ENCODE data around the gene XCL1.
"Not testable (repeated sequence)": the region's sequence is repeated elsewhere in the genome, so short reads cannot be mapped to it uniquely, and the experiment has no call there.

Gene XCL1

GRCh38 chr1:168576245-168576688 lies at the start of gene XCL1:
XCL1 (plus strand) TSS chr1:168576605; CDS start chr1:168576638, 33 bp downstream.
- DNase-seq (ENCODE audit: low spot score) = not testable (repeated sequence)

DNA sequence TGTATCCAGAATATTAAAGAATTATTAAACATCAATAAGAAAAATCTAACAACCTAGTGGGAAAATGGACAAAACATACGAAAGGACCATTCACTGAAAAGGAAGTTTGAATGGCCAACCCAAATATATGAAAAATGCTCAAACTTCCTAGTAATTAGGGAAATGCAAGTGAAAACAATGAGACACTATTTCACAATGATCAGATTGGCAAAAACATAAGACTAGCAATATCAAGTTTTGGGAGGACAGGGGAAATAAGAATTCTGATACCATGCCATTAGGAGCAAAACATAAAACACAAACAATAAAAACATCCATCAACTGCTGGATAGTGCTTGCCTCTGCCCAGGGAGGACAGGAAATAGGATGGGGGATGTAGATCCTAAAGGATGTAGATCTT lies 46.9 kb upstream of the XCL1 start:
- DNase-seq (ENCODE audit: low spot score) = no peak

DNA sequence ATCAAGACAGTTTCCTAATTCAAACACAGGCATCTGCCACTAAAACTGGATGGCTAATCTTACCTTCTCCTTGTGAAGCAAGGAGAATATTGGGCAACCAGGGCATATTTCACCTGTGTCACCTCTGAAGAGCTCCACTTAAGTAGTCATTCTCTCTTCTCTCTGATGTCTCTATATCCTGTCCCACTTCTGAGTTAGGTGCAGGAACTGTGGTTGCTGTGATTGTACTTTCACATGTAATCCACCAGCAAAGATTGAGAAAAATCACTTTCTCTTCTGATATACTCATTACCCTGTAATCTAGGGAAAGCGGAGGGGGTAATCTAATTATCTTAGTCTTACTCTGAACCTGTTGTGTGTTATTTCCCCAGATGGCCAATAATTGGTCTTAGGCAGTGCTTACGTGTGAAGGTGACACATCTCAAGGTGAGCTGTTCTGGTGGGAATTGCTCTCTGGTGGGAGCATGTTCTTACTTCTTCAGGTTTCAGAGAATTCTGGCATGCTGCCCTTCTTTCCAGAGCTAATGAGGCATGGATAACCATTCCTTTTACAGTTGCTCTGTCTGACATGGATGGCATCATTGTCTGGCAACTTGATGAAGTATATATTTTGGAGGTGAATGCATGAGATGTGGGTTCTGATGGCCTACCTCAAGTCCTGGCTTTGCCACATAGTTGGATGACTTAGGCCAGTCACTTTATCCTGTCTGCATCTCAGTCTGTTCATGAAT lies 44.6 kb upstream of the XCL1 start:
- DNase-seq (ENCODE audit: low spot score) = no peak

- DNase-seq (ENCODE audit: low spot score) = no peak
These were observed 40.9 kb upstream of the XCL1 start for GRCh38 chr1:168535536-168535935.

DNA sequence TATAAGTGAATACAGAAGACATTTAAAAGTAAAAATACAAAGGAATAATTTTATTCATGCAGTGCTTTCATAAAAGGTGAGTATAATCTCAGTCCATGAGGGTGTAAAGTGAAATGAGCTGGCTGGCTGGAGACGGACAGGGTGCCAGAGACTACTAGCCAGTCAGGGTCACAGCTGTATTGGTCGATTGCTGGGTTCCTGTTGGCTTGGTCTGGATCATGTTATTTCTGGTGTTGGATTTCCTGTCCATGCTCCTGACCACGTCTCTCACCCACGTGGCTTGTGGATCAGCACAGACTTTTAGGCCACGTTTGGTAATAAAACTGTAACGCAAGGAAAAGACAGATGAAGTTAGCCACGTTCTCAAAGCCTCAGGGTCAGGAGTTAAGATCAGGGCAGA lies 35.6 kb upstream of the XCL1 start:
- DNase-seq (ENCODE audit: low spot score) = not testable (repeated sequence)

DNA sequence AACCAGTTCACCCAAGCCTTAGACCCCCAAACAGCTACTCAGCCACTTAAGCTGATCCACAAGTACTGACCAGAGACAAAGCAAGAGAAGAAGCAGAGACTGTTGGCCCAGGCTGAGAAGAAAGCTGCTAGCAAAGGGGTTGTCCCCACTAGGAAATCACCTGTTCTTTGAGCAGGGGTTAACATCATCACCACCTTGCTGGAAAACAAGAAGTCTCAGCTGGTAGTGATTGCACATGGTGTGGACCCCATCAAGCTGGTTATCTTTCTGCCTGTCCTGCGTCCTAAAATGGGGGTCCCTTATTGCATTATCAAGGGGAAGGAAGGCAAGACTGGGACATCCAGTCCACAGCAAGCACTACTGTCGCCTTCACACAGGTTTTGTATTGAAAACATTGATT lies 33.4 kb upstream of the XCL1 start:
- DNase-seq (ENCODE audit: low spot score) = not testable (repeated sequence)

GRCh38 chr1:168543840-168544498 lies 32.4 kb upstream of the XCL1 start, which contains the start of gene XCL2:
XCL2 (minus strand) TSS chr1:168543997; CDS start chr1:168543964, 33 bp downstream.
- not testable (repeated sequence) for DNase-seq (ENCODE audit: low spot score)

GRCh38 chr1:168545678-168546552 lies 30.5 kb upstream of the XCL1 start:
- DNase-seq (ENCODE audit: low spot score) = not testable (repeated sequence)

DNA sequence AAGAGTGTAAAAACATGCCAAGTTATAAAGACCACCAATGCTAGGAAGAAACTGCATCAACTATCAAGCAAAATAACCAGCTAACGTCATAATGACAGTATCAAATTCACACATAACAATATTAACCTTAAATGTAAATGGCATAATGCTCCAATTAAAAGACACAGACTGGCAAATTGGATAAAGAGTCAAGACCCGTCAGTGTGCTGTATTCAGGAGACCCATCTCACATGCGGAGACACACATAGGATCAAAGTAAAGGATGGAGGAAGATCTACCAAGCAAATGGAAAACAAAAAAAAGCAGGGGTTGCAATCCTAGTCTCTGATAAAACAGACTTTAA lies 29.9 kb upstream of the XCL1 start:
- DNase-seq (ENCODE audit: low spot score) = not testable (repeated sequence)

DNA sequence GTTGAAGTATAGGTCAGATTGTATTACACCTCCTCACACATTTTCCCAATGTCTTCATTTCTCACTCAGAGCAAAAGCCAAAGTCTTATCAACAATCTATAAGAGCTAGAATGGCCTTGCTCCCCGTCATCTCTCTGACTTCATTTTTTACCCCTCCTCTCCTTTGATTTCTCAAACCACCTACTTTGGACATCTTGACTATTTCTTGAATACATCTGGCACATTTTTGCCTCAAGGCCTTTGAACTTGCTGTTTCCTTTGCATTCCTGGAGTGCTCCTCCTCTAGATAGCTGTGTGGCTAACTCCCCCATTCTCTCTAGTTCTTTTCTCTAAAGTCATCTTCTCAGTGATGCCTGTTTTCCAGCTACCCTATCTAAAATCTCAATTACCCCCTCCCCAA lies 25.4 kb upstream of the XCL1 start:
- no peak for DNase-seq (ENCODE audit: low spot score)

DNA sequence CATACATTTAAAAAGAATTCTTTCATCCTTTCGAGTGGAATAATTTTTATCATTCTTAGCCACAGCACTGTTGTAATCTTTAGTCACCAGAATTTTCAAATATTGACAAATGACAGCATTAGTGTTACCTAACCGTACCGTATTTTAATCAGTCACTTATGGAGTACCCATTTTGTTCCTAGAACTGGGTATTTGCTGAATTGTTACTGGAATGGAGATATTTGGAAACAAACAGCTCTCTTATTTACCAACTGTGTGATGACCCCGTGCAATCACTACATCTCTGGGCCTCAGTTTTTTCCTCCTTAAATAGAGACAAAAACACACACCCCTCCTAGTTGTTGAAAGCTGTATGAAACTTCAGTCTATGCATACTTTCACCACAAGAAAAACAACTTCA lies 24.7 kb upstream of the XCL1 start:
- no peak for DNase-seq (ENCODE audit: low spot score)

- DNase-seq (ENCODE audit: low spot score) = no peak
These were observed 23.4 kb upstream of the XCL1 start for GRCh38 chr1:168552961-168553360.

GRCh38 chr1:168553680-168554553 lies 22.5 kb upstream of the XCL1 start:
- no peak for DNase-seq (ENCODE audit: low spot score)

DNA sequence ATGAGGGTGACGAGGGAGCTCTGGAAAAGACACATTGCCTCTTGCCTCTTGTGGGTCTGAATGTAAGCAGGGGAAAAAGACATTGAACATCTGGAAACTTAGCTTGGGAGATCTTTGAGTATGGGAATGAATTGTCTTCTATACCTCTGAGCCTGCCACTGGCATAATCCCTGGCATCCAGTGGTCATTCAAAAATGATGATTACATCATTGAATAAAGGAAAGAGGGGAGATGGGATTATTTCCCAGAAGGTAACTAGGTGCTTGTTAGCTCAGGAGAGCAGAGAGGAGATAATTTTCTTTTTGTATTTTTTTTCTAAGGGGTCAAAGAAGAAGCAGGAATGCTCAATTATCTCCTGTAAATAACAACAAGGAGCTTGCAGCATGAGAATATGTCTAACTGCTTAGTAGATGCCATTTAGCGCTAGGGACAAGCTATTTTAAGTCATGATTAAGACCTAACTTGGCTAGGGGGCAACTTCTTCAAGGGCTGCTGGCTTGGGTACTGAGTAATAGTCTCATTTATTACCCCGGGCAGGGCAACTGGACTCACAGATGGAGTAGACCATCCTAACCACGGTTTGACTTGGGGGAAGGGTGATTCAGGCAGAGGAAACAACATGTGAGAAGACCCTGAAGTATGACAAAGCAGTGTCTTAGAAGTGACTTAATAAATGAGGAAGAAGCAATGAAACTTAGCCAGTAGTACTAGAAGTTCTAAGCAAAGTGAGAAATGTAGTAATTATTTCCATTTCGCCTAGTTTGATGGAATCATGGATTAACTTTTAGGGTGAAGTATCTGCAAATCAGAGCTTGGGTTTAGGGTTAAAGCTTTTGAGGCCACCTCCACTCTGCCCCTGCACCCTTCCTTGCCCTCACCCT lies 21.6 kb upstream of the XCL1 start:
- no peak for DNase-seq (ENCODE audit: low spot score)

DNA sequence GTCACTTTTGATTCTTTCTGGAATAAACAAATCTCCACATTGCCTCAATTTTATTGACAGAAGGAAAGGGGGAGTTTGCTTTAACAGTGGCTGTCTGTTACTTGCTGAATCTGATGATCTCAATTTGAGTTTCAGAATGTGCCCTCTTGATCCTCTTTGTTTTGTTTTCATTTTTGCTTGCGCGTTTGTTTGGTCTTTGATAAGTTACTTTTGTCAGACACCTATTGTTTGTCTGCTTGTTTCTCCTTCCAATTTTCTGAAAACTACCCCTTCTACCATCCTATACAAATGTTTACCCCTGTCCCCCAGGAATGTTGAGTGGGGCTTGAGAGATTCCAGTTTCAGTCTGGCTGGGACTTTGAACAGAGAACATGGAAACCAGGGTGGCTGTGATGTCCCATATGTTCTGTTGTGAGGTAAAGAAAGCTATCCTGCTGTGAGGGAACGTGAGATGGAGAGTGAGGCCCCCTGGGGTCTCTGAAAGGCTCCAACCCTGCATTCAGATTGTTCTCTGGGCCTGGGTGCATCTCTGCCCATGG lies 20.8 kb upstream of the XCL1 start:
- DNase-seq (ENCODE audit: low spot score) = no peak

GRCh38 chr1:168556647-168557046 lies 19.8 kb upstream of the XCL1 start:
- no peak for DNase-seq (ENCODE audit: low spot score)

- DNase-seq (ENCODE audit: low spot score) = no peak
These were observed 16.0 kb upstream of the XCL1 start for GRCh38 chr1:168560370-168560769.

DNA sequence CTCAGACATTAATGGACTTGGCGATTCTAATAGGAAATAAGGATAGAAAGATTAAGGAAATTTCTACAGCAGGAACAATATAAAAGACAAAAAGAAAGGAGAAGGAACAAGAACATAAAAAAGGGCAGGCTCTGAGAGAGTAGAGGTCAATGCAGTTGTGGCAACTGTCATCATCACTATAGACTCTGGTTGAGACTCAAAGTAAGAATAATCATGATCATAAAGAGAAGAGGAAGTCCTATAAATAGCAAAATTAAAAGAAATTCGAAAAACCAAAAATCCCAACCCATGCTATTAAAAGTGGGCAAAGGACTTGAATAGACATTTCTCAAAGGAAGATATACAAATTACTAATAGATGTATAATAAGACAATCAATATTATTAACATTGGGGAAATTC lies 14.4 kb upstream of the XCL1 start:
- no peak for DNase-seq (ENCODE audit: low spot score)

DNA sequence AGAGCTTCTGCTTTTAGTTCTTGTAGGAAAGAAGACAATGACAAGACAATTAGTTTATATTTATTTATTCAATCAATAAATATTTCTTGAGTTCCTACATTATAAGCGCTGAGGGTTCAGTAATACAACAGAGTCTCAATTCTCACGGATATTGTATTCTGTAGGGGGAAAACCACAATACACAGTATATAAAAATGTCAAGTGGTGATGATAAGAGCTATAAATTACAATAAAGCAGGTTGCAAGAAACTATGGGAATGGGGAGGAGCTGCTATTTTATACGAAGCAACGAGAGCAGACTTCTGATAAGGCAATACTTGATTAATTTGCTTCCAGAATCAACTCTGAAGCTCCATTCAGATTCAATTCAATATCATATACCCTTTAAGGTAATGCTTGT lies 10.6 kb upstream of the XCL1 start:
- DNase-seq (ENCODE audit: low spot score) = no peak

GRCh38 chr1:168567007-168567406 lies 9.4 kb upstream of the XCL1 start:
- no peak for DNase-seq (ENCODE audit: low spot score)

All from LoVo (cell line).